A549 (cell line): ENCODE measurements around the gene PLXND1. TPM values are rescaled to one million over a fixed set of nuclear protein-coding genes. Genes with fewer than 3 reads are reported as not detected.

ENCODE experiments used
- ATAC-seq, 2 experiments: fragments of 200-7000 bp in 1 of 2; fragments of >200 bp in 1 of 2; cut with Nextera tagmentation in 1 of 2; cut with Tn5 transposase in 1 of 2; 3 replicates each; pipeline versions ENCODE4 v1.8.0 to v1.9.1; 2018 to 2020; ENCODE audit warnings: mild to moderate bottlenecking in 1 of 2, moderate library complexity in 1 of 2
- CTCF ChIA-PET: fragments of 300-600 bp; sonication (Branson Sonifier 250); formaldehyde crosslinking; extraction: SDS; loops from one replicate; lab custom pipeline; 2021; ENCODE audit warnings: antibody characterized with exemption, inconsistent platforms; lab: Yijun Ruan, JAX
- POLR2A ChIA-PET: fragments of 350-600 bp; formaldehyde crosslinking; extraction: SDS; loops from one replicate; lab custom pipeline; 2021; ENCODE audit warnings: antibody characterized with exemption, inconsistent platforms; lab: Yijun Ruan, JAX
- DNase-seq, 2 experiments: peaks; one replicate each; pipeline versions ENCODE4 v3.0.0 to v3.0.0-alpha.2; 2011 to 2016; ENCODE audit warnings: low read depth in 1 of 2, low spot score in 1 of 2
- FAIRE-seq: peaks from 2 replicates; lab custom pipeline; 2011; peaks lifted over from hg19 to GRCh38; lab: Jason Lieb, UNC
- H3K27ac ChIP-seq, 2 experiments: fragments of >200 bp; sonication (Bioruptor Twin); formaldehyde crosslinking; 3 replicates each; pipeline ENCODE4 v1.5.1; 2016 to 2017
- H3K4me1 ChIP-seq: fragments of >200 bp; sonication (Bioruptor Twin); formaldehyde crosslinking; 3 replicates; pipeline ENCODE4 v1.6.1; 2016
- H3K4me2 ChIP-seq: fragments of >200 bp; sonication (Bioruptor Twin); formaldehyde crosslinking; 3 replicates; pipeline ENCODE4 v1.6.1; 2016
- H3K4me3 ChIP-seq: fragments of >200 bp; sonication (Bioruptor Twin); formaldehyde crosslinking; 3 replicates; pipeline ENCODE4 v1.5.1; 2016
- H3K9me3 ChIP-seq: fragments of >200 bp; sonication (Bioruptor Twin); formaldehyde crosslinking; 3 replicates; pipeline ENCODE4 v1.6.1; 2016
- ATOH8 ChIP-seq: fragments of 250-450 bp; sonication (Bioruptor Pico); IDR thresholded peaks from 2 replicates; pipeline ENCODE4 v1.5.0; 2020; ENCODE audit warnings: low read depth, mild to moderate bottlenecking, moderate library complexity
- BCL3 ChIP-seq: fragments of >200 bp; sonication (Bioruptor Twin); formaldehyde crosslinking; IDR thresholded peaks from 3 replicates; pipeline ENCODE4 v1.6.1; 2016
- BHLHE40 ChIP-seq: IDR thresholded peaks from 2 replicates; pipeline ENCODE4 v1.6.1; 2012; ENCODE audit warnings: low read depth, low read length, inconsistent platforms
- CBX8 ChIP-seq: fragments of 200-600 bp; sonication (generic); IDR thresholded peaks from 2 replicates; pipeline ENCODE4 v1.6.1; 2016
- CTCF ChIP-seq: fragments of >200 bp; sonication (Bioruptor Twin); formaldehyde crosslinking; IDR thresholded peaks from 3 replicates; pipeline ENCODE4 v1.5.1; 2016
- E2F6 ChIP-seq: IDR thresholded peaks from 2 replicates; pipeline ENCODE4 v1.6.1; 2012; ENCODE audit warnings: low read depth, borderline replicate concordance
- EHMT2 ChIP-seq: fragments of 200-600 bp; sonication (generic); IDR thresholded peaks from 2 replicates; pipeline ENCODE4 v1.6.1; 2016; ENCODE audit warnings: antibody characterized with exemption, low read depth, mild to moderate bottlenecking, moderate library complexity
- ELK1 ChIP-seq: fragments of 150-350 bp; IDR thresholded peaks from 2 replicates; pipeline ENCODE4 v1.6.1; 2014; ENCODE audit warnings: low read depth, mild to moderate bottlenecking, low read length
- ESRRA ChIP-seq: fragments of 150-350 bp; IDR thresholded peaks from 2 replicates; pipeline ENCODE4 v1.6.1; 2014; ENCODE audit warnings: mild to moderate bottlenecking, low read length, borderline replicate concordance
- FOSB ChIP-seq: fragments of 250-450 bp; sonication (Bioruptor Pico); IDR thresholded peaks from 2 replicates; pipeline ENCODE4 v1.5.0; 2020; ENCODE audit warnings: mild to moderate bottlenecking, moderate library complexity
- HDAC2 ChIP-seq: fragments of 200-600 bp; sonication (generic); IDR thresholded peaks from 2 replicates; pipeline ENCODE4 v1.6.1; 2016
- HEYL ChIP-seq: fragments of 250-450 bp; sonication (Bioruptor Pico); IDR thresholded peaks from 2 replicates; pipeline ENCODE4 v1.8.0; 2021; ENCODE audit warnings: mild to moderate bottlenecking, moderate library complexity
- HOXA7 ChIP-seq: fragments of 250-450 bp; sonication (Bioruptor Pico); IDR thresholded peaks from 2 replicates; pipeline ENCODE4 v1.5.0; 2020; ENCODE audit warnings: mild to moderate bottlenecking, moderate library complexity
- HOXB5 ChIP-seq: fragments of 250-450 bp; sonication (Bioruptor Pico); IDR thresholded peaks from 2 replicates; pipeline ENCODE4 v1.5.0; 2020; ENCODE audit warnings: mild to moderate bottlenecking, moderate library complexity
- KDM5A ChIP-seq: fragments of 200-600 bp; sonication (generic); IDR thresholded peaks from 2 replicates; pipeline ENCODE4 v1.6.1; 2016; ENCODE audit warnings: antibody characterized with exemption, mild to moderate bottlenecking
- MAX ChIP-seq: IDR thresholded peaks from 2 replicates; pipeline ENCODE4 v1.6.1; 2012
- NR3C1 ChIP-seq: fragments of >200 bp; sonication (Bioruptor Twin); formaldehyde crosslinking; IDR thresholded peaks from 3 replicates; pipeline ENCODE4 v1.6.1; 2017
- PHF8 ChIP-seq: fragments of 200-600 bp; sonication (generic); IDR thresholded peaks from 2 replicates; pipeline ENCODE4 v1.6.1; 2016; ENCODE audit warnings: low read depth, mild to moderate bottlenecking, antibody characterized with exemption, moderate library complexity, borderline replicate concordance
- POLR2A ChIP-seq: IDR thresholded peaks from 2 replicates; pipeline ENCODE4 v1.6.1; 2012; ENCODE audit warnings: mild to moderate bottlenecking, low read length
- SREBF2 ChIP-seq: fragments of 450-650 bp; IDR thresholded peaks from 2 replicates; pipeline ENCODE4 v1.6.1; 2014; ENCODE audit warnings: mild to moderate bottlenecking, moderate library complexity
- TFCP2L1 ChIP-seq: fragments of 250-450 bp; sonication (Bioruptor Pico); IDR thresholded peaks from 2 replicates; pipeline ENCODE4 v1.5.0; 2021; ENCODE audit warnings: mild to moderate bottlenecking
- TP53 ChIP-seq: fragments of 250-450 bp; sonication (Bioruptor Pico); IDR thresholded peaks from 2 replicates; pipeline ENCODE4 v1.5.0; 2021; ENCODE audit warnings: mild to moderate bottlenecking, moderate library complexity
- USF2 ChIP-seq: fragments of 450-650 bp; IDR thresholded peaks from 2 replicates; pipeline ENCODE4 v1.6.1; 2014; ENCODE audit warnings: antibody characterized with exemption
- ZC3H11A ChIP-seq: fragments of 450-650 bp; IDR thresholded peaks from 2 replicates; pipeline ENCODE4 v1.6.1; 2014; ENCODE audit warnings: antibody characterized with exemption, mild to moderate bottlenecking
- ZFP36 ChIP-seq: fragments of 450-650 bp; IDR thresholded peaks from 2 replicates; pipeline ENCODE4 v1.6.1; 2014; ENCODE audit warnings: borderline replicate concordance; ENCODE audit not compliant: partially characterized antibody
- ZSCAN20 ChIP-seq: fragments of 250-450 bp; sonication (Bioruptor Pico); IDR thresholded peaks from 2 replicates; pipeline ENCODE4 v1.8.0; 2022; ENCODE audit warnings: mild to moderate bottlenecking, moderate library complexity
- WGBS: methylation state at CpG from one replicate; pipeline ENCODE4 v1.1.6; 2017; ENCODE audit errors: missing lambda C conversion rate; 5-methylcytosine and 5-hydroxymethylcytosine counted together
- polyA plus RNA-seq, 4 experiments: library from polyadenylated mRNA; depleted of rRNA in 3 of 4; stranded (reverse); fragments of >200 nt; fragmentation: RNase III in 1 of 4; extraction: RNeasy Plus Mini Kit Qiagen cat#74134 plus additional on column Dnase treatment in 1 of 4; gene quantifications; 2 replicates in 3 of 4; 3 replicates in 1 of 4; pipeline ENCODE4 v1.2.3, GENCODE V29; 2011 to 2017

PLXND1 gene
- polyA plus RNA-seq, 2 of the 4 experiments (the other 2 are of a cell fraction) = 26.8 to 72.6 TPM

- ChIA-PET CTCF (interaction anchor here (1.2 kb wide), 1 partner anchor 29 kb away, joined by 3 read pairs; no protein-coding TSS in a partner anchor), POLR2A (no interaction called here)
- no peaks in the 10 kb centered on the region for H3K9me3 ChIP-seq
- no peak overlapping the region for H3K27ac ChIP-seq
- WGBS = 60% methylated on average over 1 of the region's 8 CpGs
- H3K4me3 ChIP-seq = no peak overlapping the region
- no peak for TF ChIP-seq BCL3
- TF ChIP-seq ZFP36 = no peak
- TF ChIP-seq KDM5A = no peak
- no peak for TF ChIP-seq FOSB (CRISPR knock-in tag)
- TF ChIP-seq ELK1 = no peak
- no peak for TF ChIP-seq ATOH8
- no peak for TF ChIP-seq HOXB5
- TF ChIP-seq ESRRA = no peak
- no peak for TF ChIP-seq USF2
- no peak for ATAC-seq
- no peak overlapping the region for H3K4me2 ChIP-seq
- DNase-seq = no peak
- no peak for FAIRE-seq
- no peaks in the 10 kb centered on the region for H3K4me1 ChIP-seq
Measured at GRCh38 chr3:129518581-129518980, 87.9 kb downstream of the PLXND1 start.

- DNase-seq (no peak), ATAC-seq (no peak)
- Histone ChIP-seq H3K27ac (no peak overlapping the region), H3K4me1 (no peaks in the 10 kb centered on the region), H3K9me3 (no peaks in the 10 kb centered on the region)
- TF ChIP-seq FOSB (CRISPR knock-in tag) = no peak
- TF ChIP-seq HOXA7 (CRISPR knock-in tag) = no peak
- no peak for TF ChIP-seq HOXB5
- no peak for TF ChIP-seq E2F6
- no peak for TF ChIP-seq BHLHE40
- no peak for TF ChIP-seq CTCF
- no peak for TF ChIP-seq CBX8
- TF ChIP-seq POLR2A = no peak
- no peak for TF ChIP-seq SREBF2
- TF ChIP-seq, all 56 proteins: peak for 0
- Histone ChIP-seq H3K4me2 (no peak overlapping the region), H3K4me3 (no peak overlapping the region)
- ChIA-PET POLR2A (no interaction called here), CTCF (interaction anchor here (1.2 kb wide), 1 partner anchor 28 kb away, joined by 3 read pairs; no protein-coding TSS in a partner anchor)
- no peak for FAIRE-seq
- 78% methylated on average over 5 of the region's 8 CpGs for WGBS
Measured at GRCh38 chr3:129518038-129518561, 88.4 kb downstream of the PLXND1 start.

- no peak overlapping the region for H3K27ac ChIP-seq
- ChIA-PET CTCF (interaction anchor here (1.2 kb wide), 1 partner anchor 27 kb away, joined by 3 read pairs; no protein-coding TSS in a partner anchor), POLR2A (no interaction called here)
- no peak for ATAC-seq
- DNase-seq = no peak
- FAIRE-seq = no peak
- 80% methylated on average over 7 of the region's 7 CpGs for WGBS
- H3K4me3 ChIP-seq = no peak overlapping the region
- no peak overlapping the region for H3K4me2 ChIP-seq
- H3K4me1 ChIP-seq = no peaks in the 10 kb centered on the region
- no peaks in the 10 kb centered on the region for H3K9me3 ChIP-seq
- TF ChIP-seq NR3C1 (no peak), CBX8 (no peak), MAX (no peak), PHF8 (no peak), HDAC2 (no peak), TFCP2L1 (CRISPR knock-in tag) (no peak), TP53 (CRISPR knock-in tag) (no peak), ATOH8 (no peak), ZSCAN20 (no peak), ZC3H11A (no peak), HEYL (CRISPR knock-in tag) (no peak), EHMT2 (no peak), BCL3 (no peak)
Measured at GRCh38 chr3:129517516-129517915, 89.0 kb downstream of the PLXND1 start.
